ENCODE results near the gene KRT35.
"Not testable (repeated sequence)": the region's sequence is repeated elsewhere in the genome, so short reads cannot be mapped to it uniquely, and the experiment has no call there.

KRT35 gene

GRCh38 chr17:41451154-41451728 is 29.7 kb downstream of the KRT35 start:
- no peak for DNase-seq

- no peak for DNase-seq
Observed at GRCh38 chr17:41449008-41449407, 31.9 kb downstream of the KRT35 start.

- DNase-seq = no peak
Observed at GRCh38 chr17:41448506-41448905, 32.4 kb downstream of the KRT35 start.

DNA sequence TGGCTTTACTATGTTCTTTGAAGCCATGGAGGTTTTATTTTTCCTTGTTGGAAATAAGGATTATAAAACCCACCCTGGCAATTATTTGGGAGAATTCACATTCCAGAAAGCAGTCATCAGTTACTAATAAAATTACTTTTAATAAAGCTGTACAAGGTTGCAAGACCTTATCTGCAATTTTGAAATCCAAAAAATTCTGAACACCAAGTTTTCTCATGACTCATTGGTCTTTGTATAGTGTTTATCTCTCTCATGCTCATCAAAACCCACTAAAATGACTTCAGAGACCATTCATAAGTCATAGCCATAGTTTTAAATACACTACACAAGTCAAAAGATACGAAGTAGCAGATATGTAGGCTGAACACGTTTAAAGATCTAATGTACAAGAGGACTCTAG is 34.1 kb downstream of the KRT35 start:
- no peak for DNase-seq

DNA sequence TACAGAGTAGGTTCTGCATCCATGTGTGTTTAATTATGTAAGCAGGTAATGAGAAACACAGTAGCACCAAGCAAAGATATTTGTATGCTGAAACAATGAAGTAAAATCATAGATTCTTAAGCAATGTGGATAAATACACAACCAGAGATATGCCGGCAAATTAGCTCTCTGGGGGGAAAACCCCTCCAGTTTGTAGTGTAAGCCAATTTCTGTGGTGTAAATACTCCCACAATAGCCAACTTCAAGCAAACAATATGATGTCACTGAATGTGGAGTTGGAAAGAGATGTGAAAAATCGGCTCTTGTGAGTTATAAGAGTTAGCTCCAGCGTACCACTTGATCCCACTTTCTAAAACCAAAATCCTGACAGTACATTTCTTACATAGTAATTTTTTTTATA is 36.3 kb downstream of the KRT35 start:
- no peak for DNase-seq

GRCh38 chr17:41444186-41444585 is 36.8 kb downstream of the KRT35 start:
- no peak for DNase-seq

DNA sequence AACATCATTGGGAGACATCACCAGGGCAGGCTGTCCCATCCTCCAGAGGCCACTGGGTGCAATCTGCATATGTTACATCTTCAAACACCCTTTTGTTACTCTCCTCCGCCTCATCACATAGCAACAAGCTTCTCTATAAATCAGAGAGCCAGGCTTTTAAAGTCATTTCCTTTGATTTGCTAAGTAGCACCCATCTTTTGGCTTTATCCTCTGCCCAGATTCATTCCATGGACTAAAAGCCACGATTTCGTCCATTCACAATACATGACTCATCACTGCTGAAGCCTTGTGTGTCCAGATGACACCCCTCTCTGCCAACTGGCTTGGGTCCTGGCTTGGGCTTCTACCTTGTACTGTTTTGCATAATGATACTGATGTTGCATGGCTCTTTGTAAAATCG is 38.2 kb downstream of the KRT35 start:
- no peak for DNase-seq

GRCh38 chr17:41440531-41441033 is 40.4 kb downstream of the KRT35 start, which contains the start of gene KRT38:
Gene KRT38 (minus strand): TSS chr17:41440983. CDS start chr17:41440921, 62 bp downstream.
- no peak for DNase-seq

DNA sequence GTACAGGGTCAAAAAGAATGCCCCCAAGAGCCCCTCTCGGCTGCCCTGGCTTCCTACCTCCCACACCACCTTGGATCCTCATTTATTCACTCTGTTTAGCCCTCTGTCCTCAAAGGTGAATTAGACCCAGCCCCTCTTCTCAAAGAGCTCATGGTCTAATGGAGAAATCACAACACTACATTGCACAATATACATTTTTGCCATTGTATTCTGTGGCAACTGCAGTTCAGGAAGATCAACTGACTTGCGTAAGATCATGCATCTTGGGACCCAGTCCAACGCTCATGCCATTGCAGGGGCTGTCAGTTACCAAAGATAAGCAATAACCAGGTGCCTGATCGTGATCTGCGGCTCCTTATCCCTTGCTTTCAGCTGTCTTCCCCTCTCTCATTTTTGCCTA is 41.6 kb downstream of the KRT35 start:
- no peak for DNase-seq

GRCh38 chr17:41437769-41438168 is 43.2 kb downstream of the KRT35 start:
- DNase-seq = no peak

- DNase-seq = no peak
Observed at GRCh38 chr17:41437254-41437653, 43.7 kb downstream of the KRT35 start.

DNA sequence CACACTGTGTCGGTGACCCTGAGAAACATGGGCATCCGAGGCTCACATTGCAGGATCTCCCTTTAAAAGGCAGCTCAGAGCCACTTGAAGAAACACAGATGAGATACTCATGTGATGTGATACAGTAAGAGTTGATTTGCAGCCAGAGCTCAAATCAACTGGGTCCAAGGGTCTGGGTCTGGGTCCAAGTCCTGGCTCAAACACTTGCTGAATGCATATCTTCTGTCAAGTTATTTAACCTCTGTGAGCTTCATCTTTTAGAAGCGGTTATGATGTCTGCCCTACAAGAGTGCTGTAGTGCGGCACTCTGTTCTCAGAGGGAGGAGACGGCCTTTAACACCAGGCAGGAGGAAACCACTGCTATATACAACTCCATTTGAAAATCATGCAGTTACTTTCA is 46.5 kb downstream of the KRT35 start:
- no peak for DNase-seq

DNA sequence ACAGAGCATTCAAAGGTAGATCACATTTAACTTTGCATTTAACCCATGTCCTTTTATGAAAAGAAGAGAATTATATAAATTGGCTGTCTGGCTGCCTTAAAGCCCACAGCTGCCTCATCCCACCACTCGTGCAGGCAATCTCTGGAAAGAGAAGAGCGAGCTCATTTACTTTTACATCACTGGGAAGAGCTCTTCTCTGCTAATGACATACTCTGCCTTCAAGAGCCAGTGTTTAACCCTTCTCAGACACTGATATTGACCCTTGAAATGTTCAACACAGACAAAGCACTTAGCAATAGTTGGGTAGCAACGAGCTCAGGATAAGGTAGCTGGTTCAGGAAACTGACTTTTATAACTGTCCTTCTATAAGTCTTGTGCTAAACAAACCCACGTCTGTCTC is 46.9 kb downstream of the KRT35 start:
- DNase-seq = no peak

DNA sequence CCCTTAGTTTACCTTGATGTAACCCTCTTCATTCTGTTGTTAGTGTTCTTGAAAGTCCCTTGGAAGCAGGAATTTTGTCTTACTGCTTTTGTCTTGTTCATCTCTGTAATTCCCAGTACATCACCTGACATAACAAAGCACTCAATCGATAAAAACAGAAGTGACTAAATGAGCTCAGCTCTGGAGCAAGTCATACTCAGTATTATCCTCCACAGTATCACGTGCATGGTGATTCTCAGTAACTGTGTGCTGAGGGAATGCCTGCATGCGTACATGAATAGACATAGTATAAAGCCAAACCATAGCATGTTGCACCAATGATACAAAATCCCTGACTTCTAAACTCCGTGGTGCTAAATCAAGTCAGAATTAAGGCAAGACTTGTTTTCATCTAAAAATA is 47.4 kb downstream of the KRT35 start:
- DNase-seq = no peak

DNA sequence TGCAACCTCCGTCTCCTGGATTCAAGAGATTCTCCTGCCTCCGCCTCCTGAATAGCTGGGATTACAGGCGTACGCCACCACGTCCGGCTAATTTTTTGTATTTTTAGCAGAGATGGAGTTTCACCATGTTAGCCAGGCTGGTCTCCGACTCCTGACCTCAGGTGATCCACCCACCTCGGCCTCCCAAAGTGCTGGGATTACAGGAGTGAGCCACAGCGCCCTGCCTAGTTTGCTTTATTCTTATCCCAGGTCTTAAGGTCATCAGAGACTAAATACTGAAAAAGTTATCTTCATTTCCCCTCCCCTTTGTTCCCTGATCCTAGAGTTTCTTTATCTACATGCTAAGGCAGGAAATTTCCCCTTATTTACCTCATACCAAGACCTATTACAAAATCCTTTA is 50.6 kb downstream of the KRT35 start:
- DNase-seq = not testable (repeated sequence)

DNA sequence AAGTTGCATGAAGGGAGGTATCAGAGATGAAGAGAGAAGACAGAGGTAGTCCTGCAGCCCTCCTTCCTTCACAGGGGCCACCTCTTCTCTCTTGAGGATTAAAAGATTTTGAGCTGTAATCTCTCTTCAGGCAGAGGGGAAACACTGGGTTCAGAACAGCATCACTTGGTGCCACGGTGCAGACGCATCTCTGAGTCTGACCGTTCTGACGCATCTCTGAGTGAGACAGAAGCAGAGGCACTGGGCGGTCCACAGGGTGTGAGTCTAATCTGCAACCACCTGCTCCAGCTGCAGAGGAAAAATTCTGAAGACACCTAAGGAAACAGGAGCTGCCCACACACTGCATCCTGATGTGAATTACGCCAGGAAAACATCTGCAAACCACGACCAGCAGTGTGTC is 51.3 kb downstream of the KRT35 start:
- no peak for DNase-seq

DNA sequence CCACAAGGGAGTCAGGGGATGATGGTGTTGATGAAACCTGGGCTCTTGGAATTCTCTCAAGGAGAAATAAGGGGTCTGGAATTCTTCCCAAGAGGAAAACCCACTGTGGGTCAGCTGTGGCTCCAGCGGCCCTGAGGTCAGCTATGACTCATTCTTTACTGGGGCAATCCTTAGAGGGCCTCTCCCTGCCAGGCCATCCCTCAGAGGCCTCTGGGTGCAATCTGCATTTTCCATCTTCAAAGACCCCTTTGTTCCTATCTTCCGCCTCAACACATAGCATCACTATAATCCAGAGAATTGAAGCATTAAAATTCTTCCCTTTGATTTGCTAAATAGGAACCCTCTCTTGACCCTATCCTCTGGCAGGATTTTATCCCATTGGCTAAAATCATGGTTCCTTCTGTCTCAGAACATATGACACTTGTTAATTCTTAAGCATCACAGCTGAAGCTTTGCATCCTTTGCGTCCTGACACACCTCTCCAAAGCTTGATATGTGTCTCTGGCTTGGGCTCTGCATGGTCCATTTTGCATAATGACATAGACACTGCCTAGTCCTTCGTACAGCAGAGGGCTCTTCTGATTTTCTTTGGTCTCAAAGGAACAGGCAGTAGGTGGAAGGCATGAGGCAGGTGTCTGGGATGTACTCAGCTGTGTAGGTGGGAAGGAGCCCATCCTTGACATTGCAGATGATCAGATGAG is 52.2 kb downstream of the KRT35 start:
- no peak for DNase-seq
